ENCODE results near the gene RANBP3. TPM values are rescaled to one million over a fixed set of nuclear protein-coding genes. Genes with fewer than 3 reads are reported as not detected.

RANBP3 gene
- total RNA-seq, 1 donor from 2014 or later, result 92.1 TPM

DNA sequence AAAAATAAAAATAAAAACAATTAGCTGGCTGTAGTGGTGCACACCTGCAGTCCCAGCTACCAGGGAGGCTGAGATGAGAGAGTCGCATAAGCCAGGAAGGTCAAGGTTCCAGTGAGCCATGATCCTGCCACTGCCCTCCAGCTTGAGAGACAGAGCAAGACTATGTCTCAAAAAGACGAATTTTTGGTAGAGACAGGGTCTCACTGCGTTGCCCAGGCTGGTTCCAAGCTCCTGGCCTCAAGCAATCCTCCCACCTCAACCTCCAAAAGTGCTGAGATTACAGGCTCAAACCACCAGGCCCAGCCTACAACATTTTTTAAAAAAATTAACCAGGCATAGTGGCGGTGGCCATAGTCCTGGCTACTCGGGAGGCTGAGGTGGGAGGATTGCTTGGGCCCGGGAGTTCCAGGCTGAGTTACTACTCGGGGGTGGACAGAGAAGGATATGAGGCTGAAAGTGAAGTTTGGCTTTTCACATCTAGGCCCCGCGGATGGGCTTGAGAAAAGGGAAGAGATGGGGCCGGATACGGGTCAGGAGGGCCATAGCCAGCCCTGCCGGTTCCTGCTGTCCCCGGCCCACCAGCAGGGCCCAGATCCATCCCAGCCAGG, 84.5 kb downstream of the RANBP3 start:
- peaks cover 3% of the 10 kb centered on the region for H3K27me3 Mint-ChIP-seq (ENCODE audit: unreplicated experiment)
- peaks cover 2% of the 10 kb centered on the region for H3K4me1 Mint-ChIP-seq (ENCODE audit: low read depth, unreplicated experiment)
- DNase-seq, result no peak
- no peak overlapping the region for H3K4me3 Mint-ChIP-seq (ENCODE audit: unreplicated experiment)
- peaks cover 1% of the 10 kb centered on the region for H3K9me3 Mint-ChIP-seq (ENCODE audit: unreplicated experiment)
- H3K27ac Mint-ChIP-seq (ENCODE audit: unreplicated experiment), result no peak overlapping the region
- TF ChIP-seq CTCF (IDR thresholded peaks at IDR 0.05; ENCODE audit: partially characterized antibody, unreplicated experiment), result no peak
- no peaks in the 10 kb centered on the region for H3K36me3 Mint-ChIP-seq (ENCODE audit: unreplicated experiment)

DNA sequence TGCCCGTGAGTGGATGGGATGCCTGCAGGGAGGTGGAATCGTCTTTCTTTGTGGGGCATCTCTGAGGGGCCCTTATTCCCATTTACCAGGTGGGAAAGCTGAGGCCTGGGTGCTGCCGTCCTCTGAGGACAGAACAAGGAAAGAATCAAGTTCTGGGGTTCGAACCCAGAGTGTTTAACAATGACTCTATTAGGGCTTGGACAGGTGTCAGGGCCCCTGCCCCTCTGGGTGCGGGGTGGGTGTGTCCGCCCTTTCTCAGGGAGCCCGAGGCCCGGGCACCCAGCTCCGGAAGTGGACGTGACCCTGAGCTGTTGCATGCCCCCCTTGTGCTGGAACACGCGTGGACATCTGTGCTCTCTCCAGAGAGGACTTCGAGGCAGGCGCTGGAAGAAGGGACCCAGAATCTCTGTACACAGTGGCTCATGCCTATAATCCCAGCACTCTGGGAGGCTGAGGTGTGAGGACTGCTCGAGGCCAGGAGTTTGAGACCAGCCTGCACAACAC, 85.1 kb downstream of the RANBP3 start:
- H3K27ac Mint-ChIP-seq (ENCODE audit: unreplicated experiment), result no peak overlapping the region
- H3K27me3 Mint-ChIP-seq (ENCODE audit: unreplicated experiment), result peaks cover 3% of the 10 kb centered on the region
- H3K36me3 Mint-ChIP-seq (ENCODE audit: unreplicated experiment), result no peaks in the 10 kb centered on the region
- TF ChIP-seq CTCF (IDR thresholded peaks at IDR 0.05; ENCODE audit: partially characterized antibody, unreplicated experiment), result peak; percentile 18
- H3K4me1 Mint-ChIP-seq (ENCODE audit: low read depth, unreplicated experiment), result peaks cover 2% of the 10 kb centered on the region
- H3K4me3 Mint-ChIP-seq (ENCODE audit: unreplicated experiment), result no peak overlapping the region
- H3K9me3 Mint-ChIP-seq (ENCODE audit: unreplicated experiment), result peaks cover 1% of the 10 kb centered on the region
- DNase-seq, result no peak

DNA sequence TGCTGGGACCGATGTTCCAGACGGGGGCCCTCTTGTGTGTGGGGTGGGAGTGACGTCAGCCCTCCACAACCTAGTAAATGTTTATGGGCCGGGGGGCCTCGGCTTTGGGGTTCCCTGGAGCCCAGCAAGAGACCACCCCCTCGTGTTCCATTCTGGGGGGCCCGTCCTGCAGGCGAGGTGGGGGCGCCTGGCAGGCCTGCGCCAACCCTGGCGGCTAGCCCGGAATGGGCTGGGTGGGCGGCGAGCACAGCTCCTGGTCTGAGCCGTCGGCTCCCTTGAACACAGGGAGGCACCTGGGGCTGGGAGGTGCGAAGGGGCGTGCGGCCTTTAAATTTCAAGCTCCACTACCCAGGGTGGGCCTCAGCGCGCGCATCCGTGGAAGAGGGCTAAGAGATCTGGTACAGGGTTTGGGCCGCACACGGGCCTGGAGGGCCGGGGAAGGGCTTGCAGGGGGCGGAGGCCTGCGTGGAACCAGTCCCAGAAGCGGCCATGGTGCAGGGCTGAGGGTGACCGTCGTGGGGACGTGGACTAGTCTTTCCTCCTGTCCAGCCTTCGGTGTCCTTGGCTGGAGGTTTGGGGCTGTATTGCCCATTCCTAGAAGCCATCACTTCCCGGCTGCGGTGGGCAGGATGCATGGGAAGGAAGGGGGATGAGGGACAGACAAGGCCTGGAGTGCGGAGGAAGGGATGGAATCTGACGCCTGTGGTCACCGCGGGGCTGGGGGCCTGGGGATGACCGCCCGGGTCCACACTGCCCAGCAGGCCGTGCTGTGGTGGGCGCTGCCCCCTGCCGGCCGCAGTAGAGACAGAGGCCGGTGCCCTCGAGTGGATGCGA, 85.8 kb downstream of the RANBP3 start:
- Mint-ChIP-seq H3K4me3 (ENCODE audit: unreplicated experiment) (no peak overlapping the region), H3K27me3 (ENCODE audit: unreplicated experiment) (peaks cover 3% of the 10 kb centered on the region), H3K4me1 (ENCODE audit: low read depth, unreplicated experiment) (peaks cover 2% of the 10 kb centered on the region), H3K36me3 (ENCODE audit: unreplicated experiment) (no peaks in the 10 kb centered on the region), H3K9me3 (ENCODE audit: unreplicated experiment) (peaks cover 1% of the 10 kb centered on the region), H3K27ac (ENCODE audit: unreplicated experiment) (no peak overlapping the region)
- TF ChIP-seq CTCF (IDR thresholded peaks at IDR 0.05; ENCODE audit: partially characterized antibody, unreplicated experiment), result peak; percentile 78
- peak; percentile 71 for DNase-seq

GRCh38 chr19:5891572-5891937, 86.4 kb downstream of the RANBP3 start:
- Mint-ChIP-seq H3K4me1 (ENCODE audit: low read depth, unreplicated experiment) (peaks cover 2% of the 10 kb centered on the region), H3K9me3 (ENCODE audit: unreplicated experiment) (peaks cover 1% of the 10 kb centered on the region), H3K4me3 (ENCODE audit: unreplicated experiment) (no peak overlapping the region)

More at GRCh38 chr19:5891572-5891937, 86.4 kb downstream of the RANBP3 start:
- no peak for DNase-seq
- Mint-ChIP-seq H3K27me3 (ENCODE audit: unreplicated experiment) (peaks cover 3% of the 10 kb centered on the region), H3K27ac (ENCODE audit: unreplicated experiment) (no peak overlapping the region), H3K36me3 (ENCODE audit: unreplicated experiment) (no peaks in the 10 kb centered on the region)
- no peak for TF ChIP-seq CTCF (IDR thresholded peaks at IDR 0.05; ENCODE audit: partially characterized antibody, unreplicated experiment)

Measured in glutamatergic neuron (in vitro differentiated cells).